Loucy (cell line): ENCODE measurements around the gene PLEK2.

ENCODE experiments used
- CTCF ChIP-seq: fragments of 200-600 bp; sonication (generic); conservative IDR thresholded peaks from 2 replicates; pipeline ENCODE4 v1.5.1; 2014; ENCODE audit warnings: mild to moderate bottlenecking, antibody characterized with exemption, low read length
- EZH2phosphoT487 ChIP-seq: fragments of 200-600 bp; IDR thresholded peaks from 2 replicates; pipeline ENCODE4 v1.6.1; 2018; ENCODE audit warnings: antibody characterized with exemption, mild to moderate bottlenecking, moderate library complexity, borderline replicate concordance

GRCh38 chr14:67411820-67412421 is at the start of gene PLEK2:
- TF ChIP-seq CTCF (no peak), EZH2phosphoT487 (no peak)
